HUES48 (cell line): ENCODE results near the gene SHLD1.
"Not testable (repeated sequence)": the region's sequence is repeated elsewhere in the genome, so short reads cannot be mapped to it uniquely, and the experiment has no call there.

Experiments used
- H3K27ac ChIP-seq: one replicate; pipeline ENCODE4 v1.7.0; 2013; ENCODE audit warnings: low read depth, low read length, inconsistent platforms
- H3K27me3 ChIP-seq: 2 replicates; pipeline ENCODE4 v1.6.1; 2013; ENCODE audit warnings: mild to moderate bottlenecking, low read length; ENCODE audit not compliant: control insufficient read depth, insufficient read depth
- H3K36me3 ChIP-seq: 2 replicates; pipeline ENCODE4 v1.6.1; 2013; ENCODE audit warnings: low read length; ENCODE audit not compliant: control insufficient read depth, insufficient read depth
- H3K4me1 ChIP-seq: 2 replicates; pipeline ENCODE4 v1.6.1; 2013; ENCODE audit warnings: mild to moderate bottlenecking, low read length; ENCODE audit not compliant: control insufficient read depth, insufficient read depth
- H3K4me3 ChIP-seq: 2 replicates; pipeline ENCODE4 v1.5.1; 2013; ENCODE audit warnings: mild to moderate bottlenecking, low read depth, low read length
- H3K9ac ChIP-seq: 2 replicates; pipeline ENCODE4 v1.6.1; 2013; ENCODE audit warnings: mild to moderate bottlenecking, low read depth, low read length, moderate library complexity
- H3K9me3 ChIP-seq: 2 replicates; pipeline ENCODE4 v1.6.1; 2013; ENCODE audit warnings: low read length; ENCODE audit not compliant: control insufficient read depth, insufficient read depth

The SHLD1 gene

DNA sequence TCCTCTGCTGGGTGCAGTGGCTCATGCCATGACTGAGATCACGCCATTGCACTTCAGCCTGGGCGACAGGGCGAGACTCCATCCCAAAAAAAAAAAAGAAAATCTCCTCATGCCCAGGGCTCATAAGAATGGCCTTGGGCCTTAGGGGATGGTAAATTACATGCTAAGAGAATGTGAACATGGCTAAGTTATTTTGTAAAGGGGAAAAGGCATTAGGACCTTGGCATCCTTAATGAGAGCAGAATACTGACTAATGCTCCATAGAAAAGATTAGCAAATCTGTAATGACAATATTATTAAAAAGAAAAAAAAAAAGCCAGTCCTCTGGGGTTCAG lies 12.6 kb upstream of the SHLD1 start:
- H3K4me1 ChIP-seq, result no peaks in the 10 kb centered on the region
- H3K36me3 ChIP-seq, result no peaks in the 10 kb centered on the region
- H3K27ac ChIP-seq, result no peak overlapping the region
- no peak overlapping the region for H3K4me3 ChIP-seq
- H3K27me3 ChIP-seq, result no peaks in the 10 kb centered on the region
- no peaks in the 10 kb centered on the region for H3K9me3 ChIP-seq
- no peak overlapping the region for H3K9ac ChIP-seq

- Histone ChIP-seq H3K9me3 (no peaks in the 10 kb centered on the region), H3K27ac (no peak overlapping the region), H3K4me1 (no peaks in the 10 kb centered on the region), H3K36me3 (no peaks in the 10 kb centered on the region), H3K27me3 (no peaks in the 10 kb centered on the region), H3K9ac (no peak overlapping the region), H3K4me3 (no peak overlapping the region)
Observed at GRCh38 chr20:5737966-5738365, 12.2 kb upstream of the SHLD1 start.

- H3K4me1 ChIP-seq, H3K9ac ChIP-seq, H3K27me3 ChIP-seq, H3K27ac ChIP-seq, H3K9me3 ChIP-seq, H3K36me3 ChIP-seq, H3K4me3 ChIP-seq: not testable (repeated sequence)
Observed at GRCh38 chr20:5740643-5741042, 9.6 kb upstream of the SHLD1 start.

DNA sequence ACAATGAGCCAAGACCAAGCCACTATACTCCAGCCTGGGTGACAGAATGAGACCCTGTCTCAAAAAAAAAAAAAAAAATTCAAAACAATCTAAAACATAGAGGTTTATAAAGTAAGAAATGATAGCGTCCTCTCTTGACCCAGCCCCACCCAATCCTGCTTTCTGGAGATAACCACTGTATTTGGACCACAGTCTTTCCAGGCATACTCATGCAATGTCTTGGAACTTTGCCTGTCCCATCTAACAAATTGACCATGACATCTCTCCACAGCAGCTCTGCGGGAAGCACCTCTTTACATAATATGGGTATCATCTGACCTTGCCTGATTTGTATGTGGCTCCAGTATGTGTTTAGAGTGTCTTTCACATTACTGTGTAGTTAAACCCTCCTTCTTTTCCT lies 9.1 kb upstream of the SHLD1 start:
- Histone ChIP-seq H3K27ac (no peak overlapping the region), H3K9ac (no peak overlapping the region), H3K36me3 (no peaks in the 10 kb centered on the region), H3K9me3 (no peaks in the 10 kb centered on the region), H3K4me3 (no peak overlapping the region), H3K4me1 (no peaks in the 10 kb centered on the region), H3K27me3 (no peaks in the 10 kb centered on the region)

- Histone ChIP-seq H3K36me3 (no peaks in the 10 kb centered on the region), H3K9ac (no peak overlapping the region), H3K9me3 (no peaks in the 10 kb centered on the region), H3K4me3 (no peak overlapping the region), H3K27me3 (no peaks in the 10 kb centered on the region), H3K27ac (no peak overlapping the region), H3K4me1 (no peaks in the 10 kb centered on the region)
Observed at GRCh38 chr20:5742041-5742440, 8.2 kb upstream of the SHLD1 start.

- H3K9ac ChIP-seq, result no peak overlapping the region
- no peak overlapping the region for H3K27ac ChIP-seq
- no peaks in the 10 kb centered on the region for H3K36me3 ChIP-seq
- H3K4me3 ChIP-seq, result no peak overlapping the region
- H3K9me3 ChIP-seq, result no peaks in the 10 kb centered on the region
- no peaks in the 10 kb centered on the region for H3K4me1 ChIP-seq
- no peaks in the 10 kb centered on the region for H3K27me3 ChIP-seq
Observed at GRCh38 chr20:5745416-5746030, 4.7 kb upstream of the SHLD1 start.

DNA sequence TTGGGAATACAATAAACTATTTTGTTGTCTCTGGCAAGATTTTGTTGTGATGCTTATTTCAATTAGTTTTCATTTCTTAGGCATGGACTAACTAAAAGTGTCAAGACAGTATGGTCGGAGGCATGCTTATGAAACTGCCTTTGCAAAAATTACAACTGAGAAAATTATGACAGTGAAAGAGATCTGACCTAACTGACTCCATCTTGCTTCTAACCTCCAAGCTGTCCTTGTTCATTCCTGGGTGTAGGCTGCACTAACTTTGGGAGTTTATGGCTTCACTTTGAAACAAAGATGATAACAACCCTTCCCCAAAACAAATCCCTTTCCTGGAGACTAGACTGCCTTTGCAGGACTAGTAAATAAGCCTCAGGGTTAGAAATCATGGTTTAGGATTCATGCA lies 4.1 kb upstream of the SHLD1 start:
- Histone ChIP-seq H3K9ac (no peak overlapping the region), H3K4me1 (no peaks in the 10 kb centered on the region), H3K9me3 (no peaks in the 10 kb centered on the region), H3K27me3 (no peaks in the 10 kb centered on the region), H3K27ac (no peak overlapping the region), H3K4me3 (no peak overlapping the region), H3K36me3 (no peaks in the 10 kb centered on the region)

DNA sequence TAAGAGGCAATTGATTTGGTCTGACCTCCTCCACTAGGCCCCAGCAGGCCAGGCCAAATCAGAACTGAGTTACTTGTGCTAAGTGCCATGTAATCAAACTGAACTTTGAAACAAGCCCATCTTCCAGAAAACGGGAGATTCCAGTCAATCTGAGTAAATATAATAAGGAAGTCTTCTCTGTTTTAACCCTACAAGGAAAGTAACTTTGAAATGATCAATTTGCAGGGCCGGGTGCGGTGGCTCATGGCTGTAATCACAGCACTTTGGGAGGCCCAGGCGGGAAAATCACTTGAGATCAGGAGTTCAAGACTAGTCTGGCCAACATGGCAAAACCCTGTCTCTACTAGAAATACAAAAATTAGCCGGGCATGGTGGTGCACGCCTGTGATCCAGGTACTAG lies 2.0 kb upstream of the SHLD1 start:
- Histone ChIP-seq H3K9me3 (no peaks in the 10 kb centered on the region), H3K27me3 (no peaks in the 10 kb centered on the region), H3K36me3 (no peaks in the 10 kb centered on the region), H3K9ac (no peak overlapping the region), H3K4me3 (no peak overlapping the region), H3K27ac (no peak overlapping the region), H3K4me1 (0 out of 2 replicates have a peak, but pooled peaks cover under 1% of the 10 kb centered on the region)

DNA sequence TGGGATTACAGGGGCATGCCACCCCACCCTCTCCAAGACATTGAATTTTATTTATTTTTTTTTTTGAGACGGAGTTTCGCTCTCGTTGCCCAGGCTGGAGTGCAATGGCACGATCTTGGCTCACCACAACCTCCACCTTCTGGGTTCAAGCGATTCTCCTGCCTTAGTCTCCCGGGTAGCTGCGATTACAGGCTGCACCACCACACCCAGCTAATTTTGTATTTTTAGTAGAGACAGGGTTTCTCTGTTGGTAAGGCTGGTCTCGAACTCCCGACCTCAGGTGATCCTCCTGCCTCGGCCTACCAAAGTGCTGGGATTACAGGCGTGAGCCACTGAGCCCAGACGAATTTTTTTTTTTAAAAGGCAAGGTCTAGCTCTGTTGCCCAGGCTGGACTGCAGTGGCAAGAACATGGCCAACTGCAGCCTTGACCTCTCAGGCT lies 669 bp upstream of the SHLD1 start:
- not testable (repeated sequence) for H3K27ac ChIP-seq, H3K27me3 ChIP-seq, H3K9ac ChIP-seq, H3K4me1 ChIP-seq, H3K9me3 ChIP-seq, H3K4me3 ChIP-seq, H3K36me3 ChIP-seq

DNA sequence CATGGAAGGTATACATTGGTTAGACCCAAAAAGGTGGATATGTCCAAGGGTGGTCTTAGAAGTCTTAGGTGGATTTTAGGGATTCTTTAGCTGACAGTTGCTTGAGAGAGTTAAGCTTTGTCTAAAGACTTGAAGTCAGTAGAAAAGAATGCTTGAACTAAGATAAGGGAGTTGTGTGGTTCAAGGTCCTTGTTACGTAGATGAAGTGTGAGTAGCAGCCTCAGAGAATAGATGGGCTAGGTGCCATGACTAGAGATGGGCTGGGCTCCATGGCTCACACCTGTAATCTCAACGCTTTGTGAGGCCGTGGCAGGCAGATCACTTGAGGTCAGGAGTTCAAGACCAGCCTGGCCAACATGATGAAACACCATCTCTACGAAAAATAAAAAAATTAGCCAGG lies 1.7 kb downstream of the SHLD1 start:
- Histone ChIP-seq H3K9me3 (no peaks in the 10 kb centered on the region), H3K9ac (no peak overlapping the region), H3K27me3 (no peaks in the 10 kb centered on the region), H3K4me1 (0 out of 2 replicates have a peak, but pooled peaks cover 6% of the 10 kb centered on the region), H3K27ac (no peak overlapping the region), H3K4me3 (no peak overlapping the region), H3K36me3 (no peaks in the 10 kb centered on the region)

DNA sequence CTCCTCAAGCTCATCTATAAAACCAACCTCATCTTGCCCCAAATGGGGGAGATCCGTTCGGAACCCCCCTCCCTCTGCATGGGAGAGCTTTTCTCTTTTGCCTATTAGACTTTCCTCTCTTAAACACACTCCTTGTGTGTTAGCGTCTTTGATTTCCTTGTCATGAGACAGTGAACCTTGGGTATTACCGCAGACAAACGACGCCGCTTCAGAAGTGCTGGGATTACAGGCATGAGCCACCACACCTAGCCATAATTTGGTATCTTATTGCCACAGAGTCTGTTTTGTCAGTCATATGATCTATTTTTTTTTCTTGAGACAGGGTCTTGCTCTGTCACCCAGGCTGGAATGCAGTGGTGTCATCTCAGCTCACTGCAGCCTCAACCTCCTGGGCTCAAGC lies 3.6 kb downstream of the SHLD1 start:
- Histone ChIP-seq H3K9ac (no peak overlapping the region), H3K27ac (no peak overlapping the region), H3K4me1 (0 out of 2 replicates have a peak, but pooled peaks cover 6% of the 10 kb centered on the region)

GRCh38 chr20:5757949-5758348 lies 7.7 kb downstream of the SHLD1 start:
- Histone ChIP-seq H3K4me1 (0 out of 2 replicates have a peak, but pooled peaks cover 6% of the 10 kb centered on the region), H3K4me3 (no peak overlapping the region), H3K9ac (no peak overlapping the region), H3K27ac (no peak overlapping the region), H3K36me3 (no peaks in the 10 kb centered on the region), H3K27me3 (no peaks in the 10 kb centered on the region), H3K9me3 (no peaks in the 10 kb centered on the region)

More for the DNA sequence above, 3.6 kb downstream of the SHLD1 start:
- H3K36me3 ChIP-seq, result no peaks in the 10 kb centered on the region
- no peak overlapping the region for H3K4me3 ChIP-seq
- H3K9me3 ChIP-seq, result no peaks in the 10 kb centered on the region
- no peaks in the 10 kb centered on the region for H3K27me3 ChIP-seq
